Stomach (tissue), 9 donors: ENCODE measurements around the gene EMX2. TPM values are rescaled to one million over a fixed set of nuclear protein-coding genes. Genes with fewer than 3 reads are reported as not detected.

Source experiments
- DNase-seq, 2 donors: peaks; one replicate each; pipeline versions ENCODE4 v3.0.0 to v3.0.0-alpha.2; 2013 to 2019
- H3K27ac ChIP-seq, 5 donors: fragments of 200-600 bp in 4 of 5; sonication (generic) in 4 of 5; one replicate each; pipeline ENCODE4 v1.5.1; 2013 to 2019; ENCODE audit warnings: mild to moderate bottlenecking in 1 of 5, moderate library complexity in 1 of 5
- H3K27me3 ChIP-seq, 3 donors: fragments of 200-600 bp; sonication (generic); one replicate each; pipeline ENCODE4 v1.5.1; 2017 to 2019; ENCODE audit warnings: mixed run types in 1 of 3
- H3K36me3 ChIP-seq, 4 donors: fragments of 200-600 bp; sonication (generic); 1 replicate in 3 of 4; 2 replicates in 1 of 4; pipeline ENCODE4 v1.5.1; 2016 to 2019
- H3K4me1 ChIP-seq, 4 donors: fragments of 200-600 bp; sonication (generic); one replicate each; pipeline ENCODE4 v1.5.1; 2016 to 2019
- H3K4me3 ChIP-seq, 4 donors: fragments of 200-600 bp; sonication (generic) in 3 of 4; one replicate each; pipeline ENCODE4 v1.5.1; 2016 to 2019; ENCODE audit warnings: mild to moderate bottlenecking in 1 of 4
- H3K9me3 ChIP-seq, 4 donors: fragments of 200-600 bp; sonication (generic); one replicate each; pipeline ENCODE4 v1.5.1; 2016 to 2019
- EP300 ChIP-seq: sonication (generic); formaldehyde crosslinking; IDR thresholded peaks from one replicate; pipeline ENCODE4 v1.6.1; 2017; ENCODE audit warnings: antibody characterized with exemption
- POLR2A ChIP-seq, 4 donors: fragments of 450-650 bp; IDR thresholded peaks; one replicate each; pipeline ENCODE4 v1.6.1; 2016; ENCODE audit warnings: antibody characterized with exemption in 4 of 4, control low read depth in 2 of 4, mild to moderate bottlenecking in 1 of 4, moderate library complexity in 1 of 4
- POLR2AphosphoS5 ChIP-seq, 3 donors: sonication (generic); formaldehyde crosslinking; IDR thresholded peaks; one replicate each; pipeline ENCODE4 v1.6.1; 2016; ENCODE audit warnings: antibody characterized with exemption in 3 of 3
- WGBS, 5 donors: extraction: QIAGEN DNeasy Blood & Tissue Kit in 3 of 5; methylation state at CpG; one replicate each; pipeline versions ENCODE4 v1.1.5 to v1.1.7; 2013 to 2018; 5-methylcytosine and 5-hydroxymethylcytosine counted together
- intact Hi-C: fragments of 100-400 bp; cut with DNase I; formaldehyde crosslinking; loops from one replicate; pipeline ENCODE4 v1.15.1; 2023; ENCODE audit warnings: low total_unique reads
- polyA plus RNA-seq, 3 donors: library from polyadenylated mRNA; stranded (reverse); fragments of 200-250 nt; gene quantifications; one replicate each; pipeline ENCODE4 v1.2.3, GENCODE V29; 2013
- total RNA-seq, 5 donors: library from RNA; depleted of rRNA; stranded (reverse); fragments of >200 nt; gene quantifications; one replicate each; pipeline versions ENCODE4 v1.1.0 to v1.2.3, GENCODE V29; 2014 to 2016
- TF ChIP-seq, protein P1 (sequence below), 7 experiments: fragments of 450-650 bp in 4 of 7; fragments of 200-600 bp in 3 of 7; sonication (generic) in 3 of 7; IDR thresholded peaks; one replicate each; pipeline ENCODE4 v1.5.1; 2016 to 2019; ENCODE audit warnings: antibody characterized with exemption in 7 of 7, control low read depth in 2 of 7, mild to moderate bottlenecking in 1 of 7
- donor health status: healthy with polysubstance abuse.
- donor health status: Bipolar disorder and iron deficiency.
- donor health status: healthy.

The EMX2 gene
- total and polyA plus RNA-seq, 8 donors = 0.18 TPM; not detected in 7

DNA sequence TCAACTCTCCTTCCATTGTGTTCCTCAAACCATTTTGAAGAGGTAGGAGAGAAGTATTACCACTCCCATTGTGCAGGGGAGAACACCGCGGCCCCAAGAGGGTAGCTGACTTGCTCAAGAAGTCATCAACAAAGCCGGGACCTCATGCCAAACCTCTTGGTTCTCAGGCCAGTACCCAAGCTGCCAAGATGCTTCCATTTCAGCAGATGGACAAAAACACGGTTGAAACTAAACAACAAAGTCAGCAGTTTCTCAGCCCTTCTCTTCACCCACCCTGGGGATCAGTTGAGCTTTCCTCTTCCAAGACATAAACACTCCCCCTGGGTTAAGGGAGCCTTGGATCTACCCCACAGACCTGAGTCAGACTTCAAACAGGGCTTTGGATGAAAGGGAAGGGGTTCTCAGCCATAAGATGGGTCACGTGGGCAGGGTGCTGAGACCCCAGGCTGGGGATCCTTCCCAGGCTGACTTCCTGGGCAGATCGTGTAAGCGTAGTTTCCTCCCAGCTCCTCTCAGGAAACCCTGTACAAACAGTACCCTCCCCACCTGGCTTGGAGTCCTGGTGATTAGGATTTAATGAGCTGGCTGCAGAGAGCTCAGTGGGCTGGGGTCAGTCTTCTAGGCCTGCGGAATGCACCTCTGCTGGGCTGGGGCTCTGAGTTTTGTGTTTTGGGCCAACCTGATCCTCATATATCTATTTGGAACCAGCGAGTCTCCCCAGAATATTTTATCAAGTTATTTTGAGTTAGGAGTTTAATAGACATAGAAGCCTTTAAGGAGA, 27.3 kb downstream of the EMX2 start:
- WGBS, 5 donors = 51 to 58% (median 54%) methylated on average over 7 to 9 of the region's 9 CpGs
- H3K36me3 ChIP-seq = no peaks in the 10 kb centered on the region
- H3K9me3 ChIP-seq = no peaks in the 10 kb centered on the region
- intact Hi-C loops = no loop called here
- DNase-seq = no peak
- peaks cover 0 to 94% (median 4%) of the 10 kb centered on the region in 3 donors for H3K27me3 ChIP-seq
- TF ChIP-seq POLR2A (IDR thresholded peaks at IDR 0.05) (no peak), EP300 (no peak), POLR2AphosphoS5 (IDR thresholded peaks at IDR 0.05) (no peak)
- TF ChIP-seq, protein P1, sequence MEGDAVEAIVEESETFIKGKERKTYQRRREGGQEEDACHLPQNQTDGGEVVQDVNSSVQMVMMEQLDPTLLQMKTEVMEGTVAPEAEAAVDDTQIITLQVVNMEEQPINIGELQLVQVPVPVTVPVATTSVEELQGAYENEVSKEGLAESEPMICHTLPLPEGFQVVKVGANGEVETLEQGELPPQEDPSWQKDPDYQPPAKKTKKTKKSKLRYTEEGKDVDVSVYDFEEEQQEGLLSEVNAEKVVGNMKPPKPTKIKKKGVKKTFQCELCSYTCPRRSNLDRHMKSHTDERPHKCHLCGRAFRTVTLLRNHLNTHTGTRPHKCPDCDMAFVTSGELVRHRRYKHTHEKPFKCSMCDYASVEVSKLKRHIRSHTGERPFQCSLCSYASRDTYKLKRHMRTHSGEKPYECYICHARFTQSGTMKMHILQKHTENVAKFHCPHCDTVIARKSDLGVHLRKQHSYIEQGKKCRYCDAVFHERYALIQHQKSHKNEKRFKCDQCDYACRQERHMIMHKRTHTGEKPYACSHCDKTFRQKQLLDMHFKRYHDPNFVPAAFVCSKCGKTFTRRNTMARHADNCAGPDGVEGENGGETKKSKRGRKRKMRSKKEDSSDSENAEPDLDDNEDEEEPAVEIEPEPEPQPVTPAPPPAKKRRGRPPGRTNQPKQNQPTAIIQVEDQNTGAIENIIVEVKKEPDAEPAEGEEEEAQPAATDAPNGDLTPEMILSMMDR (IDR thresholded peaks at IDR 0.05) = no peak
- no peak overlapping the region for H3K27ac ChIP-seq
- no peaks in the 10 kb centered on the region for H3K4me1 ChIP-seq
- H3K4me3 ChIP-seq = no peak overlapping the region

DNA sequence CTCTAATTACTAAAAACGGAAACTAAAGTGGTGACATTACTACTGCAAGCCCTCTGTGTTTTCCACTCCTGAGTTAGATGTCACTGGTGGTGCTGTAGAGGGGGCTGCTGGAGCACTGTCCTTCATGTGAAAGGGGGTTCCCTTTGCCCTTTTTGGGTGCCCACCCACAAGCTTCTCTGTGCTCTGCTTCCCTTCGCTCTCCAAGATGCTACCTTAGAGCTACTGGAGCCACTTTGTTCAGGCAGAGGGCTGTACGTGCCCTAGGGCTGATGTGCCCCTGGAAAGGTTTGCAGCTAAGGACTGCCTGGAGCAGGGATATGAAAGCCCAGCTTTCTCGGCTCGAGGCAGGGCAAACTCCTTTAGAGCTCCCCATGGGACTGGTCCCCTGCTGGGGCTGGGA, 28.3 kb downstream of the EMX2 start:
- intact Hi-C loops = no loop called here
- H3K4me1 ChIP-seq = no peaks in the 10 kb centered on the region
- no peaks in the 10 kb centered on the region for H3K9me3 ChIP-seq
- 49 to 62% (median 51%) methylated on average over 4 to 5 of the region's 5 CpGs for WGBS, 5 donors
- TF ChIP-seq EP300 (no peak), POLR2A (IDR thresholded peaks at IDR 0.05) (no peak), POLR2AphosphoS5 (IDR thresholded peaks at IDR 0.05) (no peak)
- TF ChIP-seq, protein P1 (IDR thresholded peaks at IDR 0.05) = no peak
- H3K27me3 ChIP-seq = peaks cover 0 to 94% (median 4%) of the 10 kb centered on the region in 3 donors
- H3K27ac ChIP-seq = no peak overlapping the region
- no peak overlapping the region for H3K4me3 ChIP-seq
- H3K36me3 ChIP-seq = no peaks in the 10 kb centered on the region
- DNase-seq = no peak

DNA sequence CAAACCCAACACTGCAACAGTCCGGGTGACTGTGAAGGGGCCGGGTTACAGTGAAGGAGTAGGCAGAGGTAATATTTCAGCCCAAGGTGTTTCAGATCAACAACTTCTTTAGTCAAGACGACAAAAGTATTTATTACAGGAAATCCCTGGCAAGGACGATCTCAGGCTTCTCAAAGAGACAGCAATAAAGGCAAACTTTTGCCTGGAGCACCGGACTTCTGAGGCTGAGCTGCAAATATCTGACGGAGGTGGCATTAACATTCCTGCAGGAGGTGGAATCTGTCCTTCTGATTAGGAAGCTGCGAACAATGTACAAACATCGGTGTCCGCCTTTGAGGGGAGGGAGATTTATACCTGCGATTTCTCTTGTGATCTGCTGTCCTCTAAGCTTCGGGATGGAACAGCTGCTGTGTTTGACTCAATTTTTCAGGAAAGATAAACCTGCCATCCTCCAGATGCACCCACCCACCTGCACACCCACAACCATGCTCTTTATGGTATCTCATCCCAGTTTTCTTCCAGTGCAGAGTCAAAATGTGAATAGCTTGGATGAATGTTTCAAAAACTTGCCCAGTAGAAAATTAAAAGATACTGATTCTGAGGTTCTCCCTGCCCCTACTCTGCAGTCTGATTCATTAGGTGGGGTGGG, 32.1 kb downstream of the EMX2 start:
- DNase-seq = no peak
- no peaks in the 10 kb centered on the region for H3K9me3 ChIP-seq
- 20 to 46% (median 33%) methylated on average over 11 of the region's 11 CpGs for WGBS, 5 donors
- TF ChIP-seq POLR2AphosphoS5 (IDR thresholded peaks at IDR 0.05) (no peak), EP300 (no peak), POLR2A (IDR thresholded peaks at IDR 0.05) (no peak)
- TF ChIP-seq, protein P1 (IDR thresholded peaks at IDR 0.05) = no peak
- peaks cover 0 to 83% (median 4%) of the 10 kb centered on the region in 3 donors for H3K27me3 ChIP-seq
- no peak overlapping the region for H3K4me3 ChIP-seq
- intact Hi-C loops = no loop called here
- no peaks in the 10 kb centered on the region for H3K36me3 ChIP-seq
- H3K27ac ChIP-seq = no peak overlapping the region
- H3K4me1 ChIP-seq = no peaks in the 10 kb centered on the region

DNA sequence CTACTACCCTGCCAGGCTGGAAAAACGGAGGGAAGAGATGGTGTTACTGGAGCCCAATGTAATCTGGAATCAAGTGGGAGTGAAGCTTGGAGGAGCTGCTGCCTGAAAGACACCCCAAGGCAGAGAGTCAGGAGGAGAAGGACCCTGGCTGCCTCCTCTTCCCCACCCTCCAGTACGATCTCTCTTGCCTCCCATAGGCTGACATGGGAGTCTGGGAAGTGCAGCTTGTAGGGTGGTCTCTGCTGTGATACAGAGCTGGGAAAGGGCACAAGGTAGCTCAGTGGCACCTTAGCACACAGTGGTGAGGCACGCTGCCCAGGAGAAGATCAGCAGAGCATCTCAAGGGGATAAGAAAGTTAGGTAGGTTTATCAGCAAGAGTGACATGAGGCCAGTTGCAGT, 35.9 kb downstream of the EMX2 start:
- TF ChIP-seq POLR2AphosphoS5 (IDR thresholded peaks at IDR 0.05) = no peak
- TF ChIP-seq, protein P1 (IDR thresholded peaks at IDR 0.05) = no peak
- no peak for TF ChIP-seq EP300
- no peak for TF ChIP-seq POLR2A (IDR thresholded peaks at IDR 0.05)
- H3K9me3 ChIP-seq = no peaks in the 10 kb centered on the region
- 60 to 72% (median 67%) methylated on average over 3 of the region's 3 CpGs for WGBS, 5 donors
- no peak overlapping the region for H3K27ac ChIP-seq
- H3K27me3 ChIP-seq = peaks cover 0 to 47% (median 4%) of the 10 kb centered on the region in 3 donors
- no peaks in the 10 kb centered on the region for H3K4me1 ChIP-seq
- intact Hi-C loops = no loop called here
- no peak overlapping the region for H3K4me3 ChIP-seq
- no peak for DNase-seq
- no peaks in the 10 kb centered on the region for H3K36me3 ChIP-seq
